Eye (tissue), 1 donor: ENCODE data around the gene CNTN5.
"Not testable (repeated sequence)": the region's sequence is repeated elsewhere in the genome, so short reads cannot be mapped to it uniquely, and the experiment has no call there.

ENCODE experiments used
- DNase-seq: peaks from one replicate; pipeline ENCODE4 v3.0.0-alpha.2; 2015

CNTN5 gene

DNA sequence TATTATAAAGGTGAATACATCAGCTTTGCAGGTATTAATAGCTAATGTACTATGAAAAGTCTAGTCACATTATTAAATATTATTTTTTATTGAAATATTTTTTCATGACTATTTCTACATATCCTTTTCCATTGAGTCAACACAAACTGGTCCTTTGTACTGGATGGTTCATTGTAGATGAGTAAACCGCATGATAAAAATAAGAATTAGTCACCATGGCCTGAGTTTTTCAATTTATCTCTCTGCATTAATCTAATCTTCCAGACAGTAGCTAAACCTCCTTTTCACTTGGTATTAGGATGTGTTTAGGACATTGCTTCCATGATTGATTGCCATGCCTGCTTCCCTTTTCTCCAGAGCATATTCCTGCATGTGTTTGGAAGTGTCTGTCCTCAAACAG, 1227.0 kb downstream of the CNTN5 start:
- no peak for DNase-seq

DNA sequence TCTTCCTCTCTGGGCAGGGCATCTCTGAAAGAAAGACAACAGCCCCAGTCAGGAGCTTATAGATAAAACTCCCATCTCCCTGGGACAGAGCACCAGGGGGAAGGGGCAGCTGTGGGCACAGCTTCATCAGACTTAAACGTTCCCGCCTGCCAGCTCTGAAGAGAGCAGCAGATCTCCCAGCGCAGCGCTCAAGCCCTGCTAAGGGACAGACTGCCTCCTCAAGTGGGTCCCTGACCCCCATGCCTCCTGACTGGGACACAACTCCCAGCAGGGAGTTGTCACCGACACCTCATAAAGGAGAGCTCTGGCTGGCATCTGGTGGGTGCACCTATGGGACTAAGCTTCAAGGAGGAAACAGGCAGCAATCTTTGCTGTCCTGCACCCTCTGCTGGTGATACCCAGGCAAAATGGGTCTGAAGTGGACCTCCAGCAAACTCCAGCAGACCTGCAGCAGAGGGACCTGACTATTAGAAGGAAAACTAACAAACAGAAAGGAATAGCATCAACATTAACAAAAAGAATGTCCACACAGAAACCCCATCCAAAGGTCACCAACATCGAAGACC, 1236.6 kb downstream of the CNTN5 start:
- not testable (repeated sequence) for DNase-seq

DNA sequence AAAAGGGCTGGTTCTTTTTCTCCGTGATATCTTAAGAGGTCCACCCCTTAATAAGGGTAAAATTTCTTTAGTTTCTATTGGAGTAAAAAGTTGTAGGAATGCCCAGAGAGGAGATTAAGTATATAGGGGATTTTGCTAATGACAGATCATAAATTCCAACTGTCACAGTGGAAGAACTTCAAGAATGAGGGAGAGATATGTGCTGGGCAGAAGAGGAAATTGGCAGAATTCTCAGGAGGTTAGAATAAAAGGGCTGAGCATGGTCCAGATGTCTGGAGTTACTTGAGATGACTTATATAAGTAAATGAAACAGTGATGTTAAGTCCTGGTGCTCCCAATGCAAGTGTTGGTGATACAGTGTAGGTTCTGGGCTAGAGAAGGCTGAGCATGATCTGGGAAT, 1248.8 kb downstream of the CNTN5 start:
- no peak for DNase-seq

DNA sequence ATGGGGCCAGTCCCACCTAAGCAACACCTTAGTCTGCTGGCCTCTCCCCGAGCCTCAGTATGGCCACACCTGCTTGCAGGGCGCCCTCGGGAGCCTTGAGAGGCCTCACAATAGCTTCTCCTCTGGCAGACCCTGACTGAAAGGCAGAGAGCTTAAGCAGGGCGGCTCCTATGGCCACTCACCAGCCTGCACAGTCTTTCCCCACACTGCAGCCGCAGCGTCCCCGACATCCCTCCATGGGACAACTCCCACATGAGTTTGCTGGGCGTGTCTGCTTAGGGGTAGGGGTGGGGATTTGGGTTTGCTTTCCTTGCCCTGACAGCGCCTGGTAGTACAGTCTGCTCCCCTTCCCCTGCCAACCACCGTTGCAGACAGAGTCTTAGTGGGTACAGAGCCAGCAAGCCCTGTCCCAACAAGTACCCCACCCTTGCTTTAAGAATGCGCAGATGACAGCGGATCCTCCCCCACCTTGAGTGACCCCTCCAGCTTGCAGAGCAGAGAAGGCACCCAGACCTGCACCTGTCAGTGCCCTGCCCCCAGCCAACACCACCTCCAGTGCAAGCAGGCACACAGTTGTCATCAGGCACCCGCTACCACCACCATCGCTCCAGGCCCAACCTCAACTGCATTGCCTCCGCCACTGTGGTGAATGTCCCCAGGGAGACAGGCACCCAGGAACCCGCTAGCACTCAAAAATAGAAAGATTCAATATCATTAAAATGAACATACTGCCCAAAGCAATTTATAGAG, 1252.5 kb downstream of the CNTN5 start:
- no peak for DNase-seq

DNA sequence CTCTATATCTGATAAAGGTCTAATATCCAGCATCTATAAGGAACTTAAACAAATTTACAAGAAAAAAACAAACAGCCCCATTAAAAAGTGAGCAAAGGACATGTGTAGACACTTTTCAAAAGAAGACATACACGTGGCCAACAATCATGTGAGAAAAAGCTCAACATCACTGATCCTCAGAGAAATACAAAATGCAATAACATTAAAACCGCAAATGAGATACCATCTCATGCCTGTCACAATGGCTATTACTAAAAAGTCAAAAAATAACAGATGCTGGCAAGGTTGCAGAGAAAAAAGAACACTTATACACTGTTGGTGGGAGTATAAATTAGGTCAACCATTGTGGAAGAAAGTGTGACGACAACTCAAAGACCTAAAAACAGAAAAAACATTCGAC, 1253.7 kb downstream of the CNTN5 start:
- not testable (repeated sequence) for DNase-seq

DNA sequence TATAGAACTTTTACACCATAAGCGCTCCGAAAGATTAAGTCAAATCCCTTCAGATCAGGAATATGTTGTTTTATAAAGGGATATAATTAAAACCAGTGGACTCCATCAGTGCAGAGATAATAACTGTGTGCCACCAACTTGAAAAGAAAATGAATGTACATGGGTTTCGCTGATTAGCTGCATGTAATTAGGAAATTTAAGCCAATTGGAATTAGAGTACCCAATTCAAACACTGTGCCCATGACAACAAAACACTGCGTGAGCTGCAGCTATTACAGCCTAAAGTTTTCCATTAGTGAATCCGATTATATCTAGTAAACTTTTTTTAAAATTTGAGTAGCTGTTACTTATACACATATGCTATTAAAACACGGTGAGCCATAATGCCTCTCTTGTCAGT, 1274.0 kb downstream of the CNTN5 start:
- peak; percentile 17 for DNase-seq

DNA sequence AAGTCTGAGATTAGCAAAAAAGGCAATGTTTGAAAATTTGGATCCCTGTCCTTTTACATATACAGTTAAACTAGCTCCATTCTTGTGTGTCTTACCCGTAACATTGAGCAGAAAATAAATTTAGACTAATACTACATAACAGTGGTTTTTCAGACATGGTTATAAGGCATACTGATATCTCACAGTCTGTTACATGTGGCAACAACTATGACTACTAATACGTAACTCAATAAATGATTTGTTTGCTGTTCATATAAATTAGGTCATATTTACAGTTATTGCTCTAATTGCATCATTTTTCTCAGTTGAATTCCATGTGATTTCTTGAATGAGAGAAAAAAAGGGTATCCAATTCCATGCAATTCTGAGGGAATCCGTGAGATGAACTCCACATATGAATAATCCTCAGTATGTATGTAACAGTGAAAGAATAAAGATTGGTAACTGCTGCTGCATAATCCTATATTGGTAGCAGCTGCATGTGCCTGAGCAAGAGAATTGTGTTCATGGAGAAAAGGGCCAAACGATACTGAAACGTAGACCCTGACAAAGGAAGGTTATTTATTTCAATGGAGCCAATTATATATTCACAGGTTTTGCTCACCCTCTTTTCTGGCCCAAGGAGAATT, 1275.4 kb downstream of the CNTN5 start:
- no peak for DNase-seq

DNA sequence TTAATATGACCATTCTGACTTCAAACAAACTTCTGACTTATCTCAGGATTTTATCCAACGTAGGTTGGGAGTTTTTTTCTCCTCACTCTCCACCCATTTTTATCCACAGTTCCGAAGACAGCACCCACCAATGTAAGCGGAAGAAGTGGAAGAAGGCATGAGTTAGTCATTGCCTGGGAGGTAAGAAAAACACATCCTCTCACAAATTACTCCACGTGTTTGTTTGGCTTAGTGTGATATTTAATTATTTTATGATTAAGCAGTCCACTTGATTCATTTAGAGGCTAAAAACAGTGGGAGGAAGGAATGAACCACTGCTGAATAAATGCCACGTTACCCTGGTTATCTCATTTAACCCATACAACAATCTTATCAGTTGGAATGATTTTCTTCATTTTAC, 1276.8 kb downstream of the CNTN5 start:
- DNase-seq, result no peak

DNA sequence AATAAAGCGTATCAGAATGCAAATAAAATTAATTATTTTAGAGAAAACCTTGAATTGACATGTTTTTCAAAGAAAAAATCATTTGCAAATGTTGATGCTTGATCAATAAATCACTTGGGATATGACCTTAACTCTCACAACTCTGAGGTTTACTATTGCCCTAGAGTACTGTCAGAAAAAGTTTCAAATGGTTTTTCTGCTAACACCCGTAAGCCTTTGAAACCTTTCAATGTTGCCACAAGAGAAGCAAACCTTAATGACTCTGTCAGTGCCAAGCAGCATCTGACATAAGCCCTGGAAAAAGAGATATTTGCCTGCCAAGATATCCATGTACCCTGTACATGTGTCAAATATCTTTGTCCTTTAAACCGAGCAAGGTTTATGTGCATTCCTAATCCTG, 1282.1 kb downstream of the CNTN5 start:
- DNase-seq, result no peak

DNA sequence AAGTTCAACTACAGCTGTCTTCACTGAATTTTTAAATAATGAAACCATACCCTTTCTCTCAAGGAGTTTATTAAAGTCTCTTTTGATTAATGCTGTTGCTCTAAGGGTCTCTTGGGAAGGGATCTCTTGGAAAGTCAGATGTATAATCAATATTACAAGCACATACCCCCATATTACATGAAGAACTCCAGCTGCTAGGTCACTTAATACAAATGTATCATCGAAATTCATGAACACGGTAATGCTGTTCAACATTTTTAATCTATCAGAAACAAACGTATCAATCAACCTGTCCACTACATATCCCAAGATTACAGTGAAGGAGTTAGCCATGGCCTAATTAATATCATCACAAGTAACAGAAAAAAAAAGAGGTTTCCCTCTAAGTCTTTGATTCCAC, 1283.1 kb downstream of the CNTN5 start:
- DNase-seq, result no peak

DNA sequence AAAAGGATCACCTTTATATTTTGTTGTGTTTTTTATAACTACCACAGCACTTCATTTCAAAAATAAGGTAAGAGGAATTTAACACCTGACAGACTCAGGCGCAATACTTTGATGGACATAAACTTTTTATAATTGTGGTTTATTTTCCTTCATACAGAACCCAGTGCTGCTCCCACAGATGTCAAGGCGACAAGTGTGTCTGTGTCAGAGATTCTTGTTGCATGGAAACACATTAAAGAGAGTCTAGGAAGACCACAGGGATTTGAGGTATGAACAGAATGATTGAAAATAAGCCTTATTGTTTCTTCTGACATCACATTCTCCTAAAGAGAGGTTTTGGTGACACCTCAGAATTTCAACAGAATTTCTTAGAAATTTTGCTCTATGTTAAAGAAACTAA, 1287.5 kb downstream of the CNTN5 start:
- DNase-seq, result no peak

DNA sequence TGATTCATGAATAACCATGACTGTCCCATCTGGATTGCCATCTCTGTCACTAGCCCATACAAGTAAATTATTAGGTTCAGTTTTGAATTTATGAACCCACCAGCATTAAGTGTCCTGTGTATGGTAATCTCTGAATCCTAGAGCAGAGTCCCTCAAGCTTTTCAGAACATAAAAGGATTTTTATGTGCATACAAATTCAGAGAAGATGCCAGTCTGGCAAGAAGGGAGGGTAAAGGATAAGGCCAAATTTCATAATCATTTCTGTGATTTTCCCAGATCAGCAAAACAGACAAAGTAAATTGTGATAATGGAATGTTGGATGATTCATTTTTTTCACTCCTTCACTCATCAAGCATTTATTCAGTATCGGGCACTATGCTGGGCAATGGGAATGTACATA, 1295.2 kb downstream of the CNTN5 start:
- DNase-seq, result no peak

DNA sequence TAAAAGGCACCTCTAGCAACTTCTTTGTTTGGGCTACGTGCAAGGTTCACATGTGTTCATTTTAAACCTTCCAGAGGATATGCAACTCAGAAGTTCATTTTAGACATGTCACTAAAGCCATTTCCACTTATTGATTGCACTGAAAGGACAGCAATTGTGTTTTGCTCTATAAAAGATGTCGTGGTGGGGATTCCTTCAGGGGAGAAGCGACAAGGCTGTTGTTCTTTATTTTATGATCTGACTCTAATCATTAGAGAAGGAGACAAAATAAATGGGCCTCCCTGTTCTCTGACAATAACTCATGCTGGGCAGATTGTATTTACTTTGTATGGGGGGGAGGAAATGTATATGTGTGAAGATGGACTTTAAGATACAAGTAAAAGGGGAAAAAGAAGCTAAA, 1296.2 kb downstream of the CNTN5 start:
- DNase-seq, result peak; percentile 35

DNA sequence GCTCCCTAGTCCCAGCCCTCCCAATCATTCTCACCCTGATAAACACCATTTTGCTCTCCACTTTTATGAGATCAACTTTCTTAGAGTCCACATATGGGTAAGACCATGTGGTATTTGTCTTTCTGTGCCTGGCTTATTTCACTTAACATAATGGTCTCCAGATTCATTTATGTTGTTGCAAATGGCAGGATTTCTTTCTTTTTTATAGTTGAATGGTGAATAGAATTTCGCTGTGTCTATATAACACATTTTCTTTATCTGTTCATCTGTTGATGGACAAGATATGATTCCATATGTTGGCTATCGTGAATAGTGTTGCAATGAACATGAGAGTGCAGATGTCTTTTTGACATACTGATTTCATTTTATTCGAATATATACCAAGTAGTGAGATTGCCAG, 1298.9 kb downstream of the CNTN5 start:
- DNase-seq, result no peak

DNA sequence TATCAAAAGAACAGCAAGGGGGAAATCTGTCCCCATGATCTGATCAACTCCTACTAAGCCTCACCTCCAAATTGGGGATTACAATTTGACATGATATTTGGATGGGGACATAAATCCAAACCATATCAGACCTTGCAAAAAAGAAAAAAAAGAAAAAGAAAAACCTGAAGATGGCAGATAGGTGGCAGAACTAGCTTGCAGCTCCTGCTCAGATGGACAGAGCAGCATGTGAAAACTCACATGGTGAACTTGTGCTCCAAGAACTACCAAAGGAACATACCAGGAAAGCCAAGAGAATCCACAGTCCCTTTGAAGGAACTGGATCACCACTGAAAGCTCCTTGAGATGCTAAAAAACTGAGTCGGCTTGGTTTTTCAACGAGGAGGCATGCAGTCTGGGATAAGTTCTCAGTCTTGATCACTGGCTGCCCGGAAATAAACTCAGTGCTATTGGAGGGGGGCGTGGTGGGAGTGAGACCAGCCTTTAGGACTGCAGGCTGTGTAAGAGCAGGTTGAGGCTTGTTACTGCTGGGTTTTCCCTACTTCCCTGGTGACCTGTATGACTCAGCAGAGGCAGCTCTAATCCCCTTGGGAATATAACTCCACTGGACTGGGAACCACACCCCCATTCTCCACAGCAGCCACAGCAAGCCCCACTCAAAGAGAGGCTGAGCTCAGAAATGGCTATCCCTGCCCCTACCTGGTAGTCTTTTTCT, 1308.0 kb downstream of the CNTN5 start:
- no peak for DNase-seq

DNA sequence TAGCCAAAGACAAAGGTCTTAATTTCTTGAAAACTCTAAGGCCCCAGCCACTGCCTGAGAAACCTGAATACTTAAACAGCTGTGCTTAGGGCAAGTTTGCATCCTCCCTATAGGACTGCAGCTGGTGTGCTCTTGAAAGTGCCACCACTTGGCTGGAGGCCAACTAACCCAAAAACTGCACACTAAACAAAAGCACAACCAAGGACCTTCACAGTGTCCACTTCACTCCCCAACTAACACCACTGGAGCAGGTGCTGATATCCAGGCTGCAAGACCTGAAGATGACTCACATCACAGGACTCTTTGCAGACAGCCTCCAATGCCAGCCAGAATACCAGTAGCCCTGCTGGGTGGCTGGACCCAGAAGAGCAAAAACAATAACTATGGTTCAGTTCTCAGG, 1308.6 kb downstream of the CNTN5 start:
- no peak for DNase-seq

DNA sequence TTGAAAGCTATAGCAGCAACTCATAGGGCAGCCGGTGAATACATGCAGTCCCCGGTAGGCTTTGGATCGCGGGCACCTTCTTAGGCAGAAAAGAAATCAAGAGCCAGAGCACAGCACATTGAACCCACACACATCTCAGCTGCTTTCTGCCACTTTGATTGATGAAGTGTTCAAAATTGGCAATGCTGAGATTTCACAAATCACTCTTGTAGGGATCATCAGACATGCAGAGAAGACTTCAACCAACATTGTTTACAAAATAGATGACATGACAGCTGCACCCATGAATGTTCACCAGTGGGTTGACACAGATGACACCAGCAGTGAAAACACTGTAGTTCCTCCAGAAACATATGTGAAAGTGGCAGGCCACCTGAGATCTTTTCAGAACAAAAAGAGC, 1316.1 kb downstream of the CNTN5 start:
- no peak for DNase-seq

DNA sequence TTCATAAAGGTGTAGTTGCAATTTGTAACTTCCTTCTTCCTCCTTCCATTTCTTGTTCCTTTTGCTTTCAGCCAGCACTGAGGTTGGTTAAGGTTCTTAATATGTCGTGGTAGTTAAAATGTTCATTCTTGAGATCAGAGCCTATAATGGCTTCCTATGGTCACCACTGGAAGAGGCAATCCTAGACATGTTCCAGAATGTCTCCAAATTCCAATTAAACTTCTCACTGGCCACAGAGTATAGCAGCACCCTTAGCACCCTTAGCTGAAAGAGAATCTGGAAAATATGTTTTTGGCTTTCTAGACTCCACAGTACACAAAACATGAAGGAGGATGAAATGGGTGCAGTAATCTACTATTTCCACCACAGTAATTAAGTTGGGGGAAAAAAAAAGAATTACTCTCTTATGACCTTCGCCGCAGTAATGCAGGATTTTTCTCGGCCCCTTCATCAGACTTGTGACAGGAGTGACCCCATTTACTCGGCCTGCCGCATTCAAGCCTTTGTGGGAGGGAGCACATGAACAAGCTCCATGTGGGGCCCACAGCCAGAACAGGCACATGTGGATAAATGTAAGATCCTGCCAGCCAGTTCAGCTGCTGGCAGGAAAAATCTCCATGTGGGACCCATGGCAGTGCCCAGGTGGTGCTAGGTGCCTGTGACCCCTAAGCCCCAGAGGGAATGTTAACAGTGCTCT, 1317.5 kb downstream of the CNTN5 start:
- peak; percentile 22 for DNase-seq

DNA sequence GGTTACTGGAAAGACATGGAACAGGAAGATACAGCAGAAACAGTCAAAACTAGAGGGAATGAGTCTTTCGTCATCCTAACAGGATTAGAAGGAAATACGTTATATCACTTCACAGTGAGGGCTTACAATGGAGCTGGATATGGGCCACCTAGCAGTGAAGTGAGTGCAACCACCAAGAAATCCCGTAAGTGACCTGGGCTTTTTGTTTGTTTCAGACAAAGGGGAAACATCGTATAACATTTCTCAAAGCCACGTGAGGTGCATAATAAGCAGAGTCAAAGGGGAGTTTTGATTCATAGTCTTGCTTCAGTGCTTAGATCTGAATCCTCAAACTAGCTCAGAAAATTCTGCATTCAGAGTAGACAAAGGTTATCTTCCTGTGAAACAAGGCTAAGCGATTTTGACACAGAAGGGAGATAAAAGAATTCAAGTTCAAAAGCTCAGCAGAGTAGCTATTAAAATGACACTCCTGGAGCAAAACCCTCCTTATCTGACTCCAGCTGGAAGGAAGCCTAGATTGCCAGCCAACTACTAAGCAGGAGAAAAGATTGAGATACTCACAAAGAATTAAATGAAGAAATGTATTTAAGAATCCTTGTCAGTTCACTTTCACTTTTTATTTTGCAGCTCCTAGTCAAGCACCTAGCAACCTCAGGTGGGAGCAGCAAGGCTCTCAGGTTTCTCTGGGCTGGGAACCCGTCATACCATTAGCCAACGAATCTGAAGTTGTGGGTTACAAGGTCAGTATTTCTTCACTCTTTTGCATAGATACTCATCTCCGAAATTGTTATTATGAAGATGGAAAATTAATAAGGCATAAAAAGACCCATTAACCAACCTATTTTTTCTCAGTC, 1319.9 kb downstream of the CNTN5 start:
- no peak for DNase-seq

DNA sequence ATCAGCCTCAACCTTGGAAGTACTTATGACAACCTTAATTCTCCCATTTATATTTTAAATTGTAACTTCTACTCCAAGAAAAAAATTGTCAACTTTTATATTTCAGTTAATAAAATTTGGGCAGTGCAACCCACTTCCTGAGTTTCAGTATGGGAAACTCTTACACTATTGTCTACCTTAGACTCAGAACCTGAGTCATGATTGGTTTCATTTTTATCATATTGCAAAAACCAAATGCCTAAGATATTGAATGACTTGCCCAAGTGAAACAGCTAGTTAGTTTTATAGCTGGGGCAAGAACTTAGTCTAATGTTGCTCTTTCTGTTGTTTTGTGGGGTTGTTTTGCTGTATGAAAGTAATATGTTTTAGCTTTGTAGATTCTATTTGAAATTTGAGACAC, 1332.3 kb downstream of the CNTN5 start:
- DNase-seq, result no peak

DNA sequence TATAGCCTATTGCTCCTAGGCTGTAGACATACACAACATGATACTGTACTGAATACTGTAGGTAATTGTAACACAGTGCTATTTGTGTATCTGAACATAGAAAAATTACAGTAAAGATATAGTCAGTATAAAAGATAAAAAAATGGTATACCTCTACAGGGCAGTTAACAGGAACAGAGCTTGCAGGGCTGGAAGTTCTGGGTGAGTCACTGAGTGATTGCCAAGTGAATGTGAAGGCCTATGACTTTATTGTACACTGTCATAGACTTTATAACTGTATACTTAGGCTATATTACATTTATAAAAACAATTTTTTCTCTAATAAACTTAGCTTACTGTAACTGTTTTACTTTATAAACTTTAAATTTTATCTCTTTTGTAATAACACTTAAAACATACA, 1334.0 kb downstream of the CNTN5 start:
- no peak for DNase-seq

DNA sequence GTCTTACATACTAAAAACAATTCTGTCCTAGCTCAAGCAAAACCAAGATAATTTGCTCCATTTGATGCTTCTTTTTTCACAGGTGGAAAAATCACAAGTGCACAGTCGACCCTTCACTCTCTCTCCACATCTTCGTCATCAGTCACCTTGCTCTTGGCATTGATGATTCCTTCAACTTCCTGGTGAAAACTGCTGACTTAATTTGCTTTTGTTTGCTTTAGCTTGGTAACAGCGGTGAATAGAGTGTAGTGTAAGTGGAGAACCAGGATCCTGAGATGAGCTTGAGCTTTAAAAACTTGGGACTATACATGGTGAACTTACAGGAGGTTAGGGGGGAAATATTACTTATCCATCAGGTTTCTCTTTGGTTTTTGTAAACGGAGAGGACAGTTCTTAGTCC, 1335.3 kb downstream of the CNTN5 start:
- DNase-seq, result no peak
